Gastroesophageal sphincter (tissue), 3 donors: ENCODE data around the gene CNTNAP4.

Source experiments
- EP300 ChIP-seq: sonication (generic); formaldehyde crosslinking; IDR thresholded peaks from one replicate; pipeline ENCODE4 v1.6.1; 2017; ENCODE audit warnings: antibody characterized with exemption, mild to moderate bottlenecking
- POLR2A ChIP-seq, 2 donors: fragments of 450-650 bp; IDR thresholded peaks; one replicate each; pipeline ENCODE4 v1.6.1; 2017; ENCODE audit warnings: antibody characterized with exemption in 2 of 2, mild to moderate bottlenecking in 2 of 2, moderate library complexity in 1 of 2
- TF ChIP-seq, protein P1 (sequence below), 4 experiments: fragments of 200-600 bp in 2 of 4; fragments of 450-650 bp in 2 of 4; sonication (generic) in 1 of 4; IDR thresholded peaks; one replicate each; pipeline ENCODE4 v1.5.1; 2017 to 2019; ENCODE audit warnings: antibody characterized with exemption in 4 of 4, mild to moderate bottlenecking in 2 of 4, moderate library complexity in 2 of 4

DNA sequence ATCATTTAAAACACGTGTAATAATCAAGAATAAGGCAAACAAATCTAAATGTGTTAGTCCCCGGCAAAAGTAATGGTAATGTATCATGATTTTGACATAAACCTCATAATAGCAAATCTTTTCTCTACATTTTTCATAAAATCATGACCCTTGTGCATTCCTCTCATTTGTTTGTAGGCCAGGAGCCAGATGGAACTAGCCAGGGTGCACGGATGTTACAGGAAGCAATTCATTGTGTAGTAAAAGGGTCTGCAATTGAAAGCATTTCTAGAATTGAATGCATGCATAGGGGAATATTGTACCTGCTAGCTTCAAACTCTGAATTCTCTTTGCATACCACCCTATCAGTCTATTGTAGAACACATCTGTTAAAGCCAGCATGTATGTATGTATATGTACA is 66.6 kb downstream of the CNTNAP4 start:
- TF ChIP-seq POLR2A (IDR thresholded peaks at IDR 0.05) (no peak), EP300 (no peak)
- TF ChIP-seq, protein P1, sequence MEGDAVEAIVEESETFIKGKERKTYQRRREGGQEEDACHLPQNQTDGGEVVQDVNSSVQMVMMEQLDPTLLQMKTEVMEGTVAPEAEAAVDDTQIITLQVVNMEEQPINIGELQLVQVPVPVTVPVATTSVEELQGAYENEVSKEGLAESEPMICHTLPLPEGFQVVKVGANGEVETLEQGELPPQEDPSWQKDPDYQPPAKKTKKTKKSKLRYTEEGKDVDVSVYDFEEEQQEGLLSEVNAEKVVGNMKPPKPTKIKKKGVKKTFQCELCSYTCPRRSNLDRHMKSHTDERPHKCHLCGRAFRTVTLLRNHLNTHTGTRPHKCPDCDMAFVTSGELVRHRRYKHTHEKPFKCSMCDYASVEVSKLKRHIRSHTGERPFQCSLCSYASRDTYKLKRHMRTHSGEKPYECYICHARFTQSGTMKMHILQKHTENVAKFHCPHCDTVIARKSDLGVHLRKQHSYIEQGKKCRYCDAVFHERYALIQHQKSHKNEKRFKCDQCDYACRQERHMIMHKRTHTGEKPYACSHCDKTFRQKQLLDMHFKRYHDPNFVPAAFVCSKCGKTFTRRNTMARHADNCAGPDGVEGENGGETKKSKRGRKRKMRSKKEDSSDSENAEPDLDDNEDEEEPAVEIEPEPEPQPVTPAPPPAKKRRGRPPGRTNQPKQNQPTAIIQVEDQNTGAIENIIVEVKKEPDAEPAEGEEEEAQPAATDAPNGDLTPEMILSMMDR (IDR thresholded peaks at IDR 0.05) = no peak
